ENCODE data around the gene NR2C2.

Gene NR2C2

GRCh38 chr3:15023719-15024118 is 76.3 kb downstream of the NR2C2 start:
- no peak for TF ChIP-seq CTCF (IDR thresholded peaks at IDR 0.05; ENCODE audit: insufficient read depth, missing control alignments)
- FAIRE-seq (no peak), DNase-seq (ENCODE audit: insufficient read length, low spot score) (no peak)

GRCh38 chr3:15029625-15030024 is 82.2 kb downstream of the NR2C2 start:
- FAIRE-seq (no peak), DNase-seq (ENCODE audit: insufficient read length, low spot score) (no peak)
- TF ChIP-seq CTCF (IDR thresholded peaks at IDR 0.05; ENCODE audit: insufficient read depth, missing control alignments) = no peak

- FAIRE-seq = no peak
- no peak for TF ChIP-seq CTCF (IDR thresholded peaks at IDR 0.05; ENCODE audit: insufficient read depth, missing control alignments)
- DNase-seq (ENCODE audit: insufficient read length, low spot score) = no peak
Measured at GRCh38 chr3:15032650-15033049, 85.3 kb downstream of the NR2C2 start.

GRCh38 chr3:15033103-15033502 is 85.7 kb downstream of the NR2C2 start:
- FAIRE-seq = no peak
- TF ChIP-seq CTCF (IDR thresholded peaks at IDR 0.05; ENCODE audit: insufficient read depth, missing control alignments) = no peak
- DNase-seq (ENCODE audit: insufficient read length, low spot score) = no peak

- TF ChIP-seq CTCF (IDR thresholded peaks at IDR 0.05; ENCODE audit: insufficient read depth, missing control alignments) = no peak
- no peak for FAIRE-seq
- DNase-seq (ENCODE audit: insufficient read length, low spot score) = no peak
Measured at GRCh38 chr3:15038306-15038705, 90.9 kb downstream of the NR2C2 start.

GRCh38 chr3:15040844-15041243 is 93.5 kb downstream of the NR2C2 start:
- no peak for FAIRE-seq
- TF ChIP-seq CTCF (IDR thresholded peaks at IDR 0.05; ENCODE audit: insufficient read depth, missing control alignments) = no peak
- no peak for DNase-seq (ENCODE audit: insufficient read length, low spot score)

- TF ChIP-seq CTCF (IDR thresholded peaks at IDR 0.05; ENCODE audit: insufficient read depth, missing control alignments) = no peak
- no peak for FAIRE-seq
Measured at GRCh38 chr3:15041950-15042349, 94.6 kb downstream of the NR2C2 start.

More at GRCh38 chr3:15041950-15042349, 94.6 kb downstream of the NR2C2 start:
- no peak for DNase-seq (ENCODE audit: insufficient read length, low spot score)

Data from D721Med (cell line).